HG02678 (cell line): ENCODE results near the gene ARR3.
"Not testable (repeated sequence)": the region's sequence is repeated elsewhere in the genome, so short reads cannot be mapped to it uniquely, and the experiment has no call there.

Experiments
- ATAC-seq: cut with Tn5 transposase; IDR thresholded peaks from one replicate; pipeline ENCODE4 v1.9.1; 2021; ENCODE audit warnings: mild to moderate bottlenecking, moderate library complexity; ENCODE audit not compliant: unreplicated experiment

ARR3 gene

GRCh38 chrX:70279081-70279480, 10.9 kb downstream of the ARR3 start:
- ATAC-seq = no peak

DNA sequence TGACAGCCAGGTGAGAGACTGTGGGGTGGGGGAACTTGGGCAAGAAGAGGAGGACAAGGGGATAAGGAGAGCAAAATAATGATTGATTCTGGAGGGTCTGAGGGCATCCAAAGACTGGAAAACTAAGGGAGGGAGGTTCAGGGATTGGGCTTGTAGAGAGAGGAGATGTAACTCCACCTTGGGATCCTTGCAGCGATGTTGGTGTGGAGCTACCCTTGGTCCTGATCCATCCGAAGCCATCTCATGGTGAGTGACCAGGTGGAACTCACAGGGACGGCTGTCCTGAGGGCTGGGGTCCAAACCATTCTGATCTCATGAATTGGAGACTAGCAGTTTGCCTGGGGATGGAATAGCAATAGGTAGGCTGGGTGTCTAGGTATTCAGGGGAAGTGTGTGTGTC, 12.4 kb downstream of the ARR3 start:
- no peak for ATAC-seq

DNA sequence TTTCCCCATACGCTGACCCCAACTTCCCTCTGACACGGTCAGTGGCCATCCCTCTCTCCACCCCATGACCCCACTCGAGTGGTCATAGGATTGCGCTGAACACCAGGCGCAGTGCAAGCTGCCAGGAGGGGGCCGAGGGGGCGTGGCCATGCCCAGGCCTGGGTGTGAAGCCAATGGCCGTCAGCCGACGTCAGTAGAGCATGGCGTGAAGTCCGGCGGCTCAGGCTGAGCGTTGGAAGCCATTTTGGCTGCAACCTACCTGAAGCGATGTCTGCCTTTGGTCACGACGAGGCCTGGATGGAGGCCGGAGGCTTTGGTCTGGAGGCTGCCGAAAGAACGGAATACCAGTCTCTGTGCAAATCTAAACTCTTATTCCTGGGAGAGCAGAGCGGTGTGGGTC, 13.8 kb downstream of the ARR3 start, which contains the start of gene RAB41:
Gene RAB41, plus strand, starts transcription at position 222 of the 400 bp plus-strand sequence. Its CDS starts 46 bp downstream, at position 268.
- ATAC-seq = no peak

- no peak for ATAC-seq
These were observed 21.1 kb downstream of the ARR3 start for GRCh38 chrX:70289168-70289792.

GRCh38 chrX:70289793-70290770, 21.9 kb downstream of the ARR3 start, which contains the start of the genes KIF4A and PDZD11:
Gene KIF4A, plus strand, starts transcription at chrX:70290104. Its CDS starts 355 bp downstream, at chrX:70290459.
Gene PDZD11, minus strand, starts transcription at chrX:70289927. Its CDS starts 586 bp downstream, at chrX:70289341.
- ATAC-seq = peak; percentile 97

GRCh38 chrX:70292788-70293187, 24.7 kb downstream of the ARR3 start:
- no peak for ATAC-seq

- no peak for ATAC-seq
These were observed 25.5 kb downstream of the ARR3 start for GRCh38 chrX:70293621-70294020.

GRCh38 chrX:70301716-70302115, 33.6 kb downstream of the ARR3 start:
- no peak for ATAC-seq

- ATAC-seq = no peak
These were observed 45.4 kb downstream of the ARR3 start for GRCh38 chrX:70313503-70313902.

- ATAC-seq = no peak
These were observed 54.6 kb downstream of the ARR3 start for GRCh38 chrX:70322784-70323183.

GRCh38 chrX:70323628-70324027, 55.5 kb downstream of the ARR3 start:
- ATAC-seq = not testable (repeated sequence)

DNA sequence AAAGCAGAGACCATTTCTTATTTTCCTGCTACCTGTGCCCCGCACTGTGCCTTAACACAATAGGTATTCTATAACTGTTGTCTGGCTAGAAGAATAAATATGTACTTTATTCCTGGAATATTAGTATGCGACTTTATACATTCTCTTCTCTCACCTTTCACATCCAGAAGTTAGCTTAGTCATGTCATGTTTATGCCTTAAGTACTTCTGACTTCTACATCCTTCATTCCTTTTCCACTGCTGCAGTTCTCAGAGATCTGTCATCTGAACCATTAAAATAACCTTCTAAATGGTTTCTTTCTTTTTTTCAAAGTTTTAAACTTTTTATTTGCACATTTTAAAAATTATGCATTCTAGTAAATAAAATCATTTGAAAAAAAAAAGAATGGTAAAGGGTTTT, 56.2 kb downstream of the ARR3 start:
- no peak for ATAC-seq

- ATAC-seq = no peak
These were observed 63.0 kb downstream of the ARR3 start for GRCh38 chrX:70331161-70331560.
